Dedifferentiated amniotic fluid mesenchymal stem cell (primary cell): ENCODE results near the gene ZC3H8.

Experiments
- DNase-seq: peaks from one replicate; pipeline ENCODE4 v3.0.0-alpha.2; 2016; ENCODE audit errors: extremely low spot score

The ZC3H8 gene

DNA sequence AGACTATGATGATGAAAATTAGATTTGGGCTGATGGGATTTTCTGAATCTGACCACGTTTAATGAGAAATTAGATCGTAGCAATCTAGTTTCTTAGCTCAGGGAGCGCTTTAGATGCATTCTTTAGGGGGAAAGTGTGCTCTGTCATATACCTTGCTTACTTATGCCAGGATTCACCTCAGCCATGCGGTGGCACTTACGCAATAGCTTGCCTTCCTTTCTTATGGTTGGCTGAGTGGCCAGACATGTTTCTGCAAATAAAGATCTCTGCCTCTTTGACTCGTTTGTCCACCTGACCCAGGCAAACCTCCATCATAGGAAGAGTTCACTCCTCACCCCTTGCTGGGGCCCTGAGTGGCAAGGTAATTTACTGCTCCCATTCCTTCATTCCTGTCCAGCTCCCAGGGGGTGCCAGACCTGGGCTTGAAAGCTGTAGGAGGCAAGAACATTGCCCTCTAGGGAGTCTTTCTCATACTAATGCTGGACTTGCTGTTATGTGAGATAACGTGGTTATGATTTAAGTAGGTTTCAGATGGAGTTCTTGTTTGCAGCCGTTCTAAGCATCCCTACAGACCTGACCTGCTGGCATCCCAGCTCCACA, 59.6 kb downstream of the ZC3H8 start:
- no peak for DNase-seq

DNA sequence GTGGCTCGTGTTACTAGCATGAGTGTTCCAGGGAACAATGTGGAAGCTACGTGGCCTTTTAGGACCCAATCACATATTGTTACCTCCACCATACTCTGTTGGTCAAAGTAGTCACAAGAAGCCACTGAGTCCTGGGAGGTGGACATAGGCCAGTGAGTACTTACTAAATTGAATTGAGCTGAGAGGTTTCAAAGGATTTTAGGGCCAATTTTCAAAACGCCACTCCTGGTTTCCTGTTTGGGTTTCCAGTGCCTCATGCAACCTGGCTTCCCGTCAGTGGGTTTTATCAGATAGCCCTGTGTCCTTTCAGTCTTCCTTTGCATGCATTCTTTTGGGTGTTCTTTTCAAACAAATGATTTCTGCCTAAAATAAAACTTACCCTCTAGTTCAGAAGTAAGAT, 60.4 kb downstream of the ZC3H8 start:
- no peak for DNase-seq

- DNase-seq, result no peak
These were observed 60.8 kb downstream of the ZC3H8 start for GRCh38 chr2:112194028-112194427.

DNA sequence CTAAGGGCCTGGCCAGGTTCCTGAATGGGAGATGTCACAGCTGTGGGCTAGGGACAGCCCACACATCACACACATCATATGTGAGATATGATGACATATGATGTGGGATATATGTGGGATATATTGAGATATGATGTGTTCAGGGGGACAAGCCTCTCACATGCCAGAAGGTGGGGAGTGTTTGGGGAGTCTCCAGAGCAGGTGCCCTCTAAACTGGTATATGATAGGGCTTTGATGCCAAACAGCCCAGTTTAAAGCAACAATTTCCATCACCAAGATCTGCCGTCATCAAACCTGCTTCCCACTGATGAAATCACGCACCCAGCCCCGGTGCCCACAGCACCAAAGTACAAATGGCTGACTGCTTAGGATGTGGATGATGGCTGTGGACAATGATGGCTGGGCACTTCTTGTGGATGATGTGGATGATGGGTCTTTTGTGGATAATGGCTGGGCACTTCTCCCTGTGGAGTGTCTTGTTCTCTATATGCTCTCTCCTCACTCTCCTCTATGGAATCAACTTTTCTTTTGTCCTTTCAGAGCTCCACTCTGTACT, 65.8 kb downstream of the ZC3H8 start:
- no peak for DNase-seq

DNA sequence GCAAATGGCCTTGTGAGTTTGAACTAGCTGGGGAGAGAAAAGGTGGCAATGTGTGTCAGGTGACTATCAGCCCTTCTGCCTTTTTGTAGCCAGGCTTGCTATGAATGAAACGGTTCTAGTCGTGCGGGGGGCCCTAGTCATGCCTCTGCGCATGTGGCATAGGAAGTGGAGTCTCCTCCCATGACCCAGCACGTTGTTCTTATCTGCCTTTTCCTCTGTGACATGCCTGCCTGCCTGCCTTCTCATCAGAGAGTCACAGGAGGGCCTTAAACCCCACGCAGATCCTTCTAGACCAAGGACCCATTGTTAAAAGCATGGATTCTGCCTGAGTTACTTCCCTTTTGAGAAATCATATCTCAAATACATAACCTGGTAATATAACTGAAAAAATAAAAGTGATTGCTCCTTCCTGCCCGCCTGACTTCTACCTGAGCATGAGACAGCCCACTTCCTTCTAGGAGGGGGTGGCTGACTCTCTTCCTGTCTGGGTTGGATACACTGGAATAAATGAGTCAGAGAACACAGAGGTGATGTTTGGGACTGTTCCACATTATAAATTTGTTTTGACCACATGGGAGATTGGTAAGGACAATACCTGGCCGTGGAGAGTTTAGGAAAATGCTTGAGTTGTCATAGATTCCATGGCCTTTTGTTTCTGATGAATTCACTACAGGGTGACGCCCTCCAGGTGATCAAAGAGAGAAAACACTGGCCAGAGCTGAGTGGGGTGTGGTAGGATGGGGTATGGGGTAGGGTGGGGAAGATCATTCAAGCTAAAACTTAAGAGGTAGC, 66.8 kb downstream of the ZC3H8 start:
- no peak for DNase-seq

GRCh38 chr2:112187046-112187715, 67.7 kb downstream of the ZC3H8 start:
- no peak for DNase-seq

GRCh38 chr2:112185131-112185530, 69.7 kb downstream of the ZC3H8 start:
- DNase-seq, result no peak

GRCh38 chr2:112184121-112184520, 70.7 kb downstream of the ZC3H8 start:
- no peak for DNase-seq

GRCh38 chr2:112183327-112184025, 71.4 kb downstream of the ZC3H8 start:
- no peak for DNase-seq

GRCh38 chr2:112182581-112183034, 72.2 kb downstream of the ZC3H8 start:
- DNase-seq, result no peak

DNA sequence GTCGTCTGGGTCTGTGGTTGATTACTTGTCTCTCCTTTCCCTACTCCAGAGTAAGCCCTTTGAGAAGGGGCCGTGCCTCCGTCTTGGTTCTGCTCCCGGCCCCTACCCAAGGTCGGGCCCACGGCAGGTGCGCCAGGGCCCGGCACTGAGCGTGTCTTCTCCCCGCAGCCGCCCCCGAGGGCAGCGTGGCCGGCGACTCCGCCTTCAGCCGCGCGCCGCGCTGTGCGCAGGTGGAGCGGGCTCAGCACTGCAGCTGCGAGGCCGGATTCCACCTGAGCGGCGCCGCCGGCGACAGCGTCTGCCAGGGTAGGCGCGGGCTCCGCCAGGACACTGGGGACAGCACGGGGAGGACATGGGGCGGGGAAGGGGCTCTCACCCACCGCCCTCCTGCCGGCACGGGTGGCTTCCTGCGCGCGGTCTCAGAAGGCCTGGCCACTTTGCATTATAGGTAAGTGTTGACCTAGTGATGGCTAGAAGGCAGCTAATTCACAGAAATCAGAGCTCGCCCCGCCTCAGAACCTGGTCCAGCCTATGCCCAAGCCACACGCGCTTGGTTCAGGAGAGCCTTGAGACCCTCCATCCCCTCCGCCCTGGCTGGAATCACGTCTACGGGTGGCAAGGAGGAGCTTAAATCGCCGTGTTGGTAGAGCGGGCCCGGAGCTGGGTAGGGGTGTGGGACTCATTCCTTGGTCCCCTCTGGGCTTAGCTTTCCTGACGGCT, 73.1 kb downstream of the ZC3H8 start:
- no peak for DNase-seq

DNA sequence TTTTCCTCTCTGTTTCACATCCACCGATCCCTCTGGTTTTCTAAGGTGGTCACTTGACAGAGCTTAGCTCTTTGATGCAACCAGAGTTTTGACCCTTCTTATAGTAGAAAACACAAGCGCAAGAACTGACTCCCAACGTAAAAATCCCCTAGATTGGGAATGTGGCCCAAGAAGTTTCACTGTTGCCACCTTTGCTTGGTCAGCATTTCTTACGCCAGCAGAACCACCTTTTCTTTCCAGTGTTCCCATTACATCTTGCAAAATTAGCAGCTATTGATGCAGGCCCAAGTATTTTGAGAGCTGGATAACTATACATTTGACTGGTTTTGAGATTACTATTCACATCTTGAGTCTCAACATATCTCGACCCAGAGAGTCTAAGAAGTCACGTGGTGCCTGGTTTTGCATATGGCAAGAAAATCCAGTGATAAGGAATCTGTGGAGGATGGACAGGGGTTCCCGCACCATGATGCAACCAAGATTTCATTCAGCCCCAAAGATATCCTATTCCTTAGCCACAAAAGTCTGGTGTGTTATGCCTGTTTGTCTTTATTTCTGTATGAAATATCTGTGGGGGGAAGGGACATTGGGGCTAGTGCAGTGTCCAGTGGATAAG, 78.8 kb downstream of the ZC3H8 start:
- no peak for DNase-seq

DNA sequence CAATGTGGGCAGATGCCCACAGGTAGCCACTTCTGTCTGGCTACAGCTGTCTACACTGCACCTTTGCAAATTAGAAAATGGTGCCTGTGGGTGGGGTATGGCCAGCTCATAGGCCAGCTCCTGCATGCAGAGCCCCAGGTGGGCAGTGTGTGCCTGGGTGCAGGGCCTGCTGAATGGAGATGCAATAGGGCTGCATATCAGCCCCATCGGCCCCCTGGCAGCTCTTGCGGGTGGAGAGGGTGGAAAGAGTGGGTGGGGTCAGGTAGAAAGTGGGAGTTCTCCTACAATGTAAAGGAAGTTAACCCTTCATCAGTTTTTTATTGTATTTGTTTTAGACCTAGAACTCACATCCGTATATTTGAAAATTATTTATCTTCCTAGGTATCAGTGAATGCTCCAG, 79.5 kb downstream of the ZC3H8 start:
- no peak for DNase-seq

- DNase-seq, result no peak
These were observed 80.5 kb downstream of the ZC3H8 start for GRCh38 chr2:112174383-112174782.

GRCh38 chr2:112173646-112174319, 81.1 kb downstream of the ZC3H8 start:
- no peak for DNase-seq

GRCh38 chr2:112170495-112170894, 84.3 kb downstream of the ZC3H8 start:
- no peak for DNase-seq

DNA sequence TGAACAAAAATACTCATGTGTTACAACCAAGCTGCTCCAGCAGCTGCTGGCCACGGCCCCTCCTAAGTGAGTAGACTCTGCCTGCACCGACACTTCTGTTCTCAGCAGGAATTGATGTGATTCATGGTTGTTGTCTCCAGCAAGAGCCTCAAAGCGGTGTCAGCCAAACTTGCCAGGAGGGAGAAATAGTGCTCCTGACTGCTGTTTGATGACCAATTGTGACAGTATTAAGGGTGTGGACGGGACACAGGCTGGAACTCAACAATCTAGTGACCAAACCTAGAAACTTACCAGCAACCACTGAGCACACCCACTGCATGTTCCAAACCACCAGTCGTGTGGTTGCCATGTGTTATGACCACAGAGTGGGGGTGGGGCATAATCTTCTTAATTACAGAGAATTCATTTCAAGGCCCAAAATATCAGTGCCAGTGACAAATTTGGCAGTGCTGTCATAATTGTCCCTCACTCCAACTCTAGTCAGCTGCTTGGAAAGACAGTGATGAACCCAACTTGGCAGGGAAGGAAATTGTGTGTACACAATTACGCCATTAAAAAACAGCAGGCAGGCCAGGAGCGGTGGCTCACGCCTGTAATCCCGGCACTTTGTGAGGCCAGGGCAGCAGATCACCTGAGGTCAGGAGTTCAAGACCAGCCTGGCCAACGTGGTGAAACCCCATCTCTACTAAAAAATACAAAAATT, 86.3 kb downstream of the ZC3H8 start:
- DNase-seq, result no peak

GRCh38 chr2:112166806-112167499, 87.9 kb downstream of the ZC3H8 start:
- DNase-seq, result no peak

DNA sequence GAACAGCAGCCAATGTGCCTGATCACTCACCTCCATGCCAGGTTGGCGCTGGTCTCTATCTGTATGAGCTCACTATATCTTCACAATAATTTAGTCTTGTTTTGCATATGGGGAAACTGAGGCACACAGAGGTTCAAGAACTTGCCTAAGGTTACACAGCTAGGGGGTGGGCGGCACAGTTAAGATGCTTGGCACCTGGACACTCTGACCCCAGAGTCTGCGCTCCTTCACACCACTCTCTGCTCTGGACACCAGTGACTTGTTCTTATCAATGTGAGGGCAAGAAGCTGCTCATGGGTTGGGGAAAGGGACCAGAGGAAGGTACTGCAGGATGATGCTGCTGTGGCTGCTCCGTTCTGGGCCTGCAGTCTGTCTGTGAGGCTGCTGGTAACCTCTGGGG, 89.5 kb downstream of the ZC3H8 start:
- no peak for DNase-seq
